ENCODE data around the gene GAGE12G.
"Not testable (repeated sequence)": the region's sequence is repeated elsewhere in the genome, so short reads cannot be mapped to it uniquely, and the experiment has no call there.

The GAGE12G gene

GRCh38 chrX:49570100-49570499, at the start of gene GAGE12G:
TSS of gene GAGE12G (plus strand) at chrX:49570400. CDS start at chrX:49571555, 1,155 bp downstream.
- not testable (repeated sequence) for DNase-seq (ENCODE audit: low read depth)

- not testable (repeated sequence) for DNase-seq (ENCODE audit: low read depth)
Observed at GRCh38 chrX:49531877-49532276, 38.3 kb upstream of the GAGE12G start, which contains the start of gene GAGE12C. TSS of gene GAGE12C (plus strand) at chrX:49532177. CDS start at chrX:49533332, 1,155 bp downstream.

- not testable (repeated sequence) for DNase-seq (ENCODE audit: low read depth)
Observed at GRCh38 chrX:49541433-49541832, 28.8 kb upstream of the GAGE12G start, which contains the start of gene GAGE12D. TSS of gene GAGE12D (plus strand) at chrX:49541733. CDS start at chrX:49542888, 1,155 bp downstream.

GRCh38 chrX:49550989-49551388, 19.2 kb upstream of the GAGE12G start, which contains the start of gene GAGE12E:
TSS of gene GAGE12E (plus strand) at chrX:49551289. CDS start at chrX:49552444, 1,155 bp downstream.
- DNase-seq (ENCODE audit: low read depth) = not testable (repeated sequence)

- not testable (repeated sequence) for DNase-seq (ENCODE audit: low read depth)
Observed at GRCh38 chrX:49560542-49560941, 9.7 kb upstream of the GAGE12G start, which contains the start of gene GAGE12F. TSS of gene GAGE12F (plus strand) at chrX:49560842. CDS start at chrX:49561997, 1,155 bp downstream.

GRCh38 chrX:49568728-49569127, 1.5 kb upstream of the GAGE12G start:
- not testable (repeated sequence) for DNase-seq (ENCODE audit: low read depth)

- not testable (repeated sequence) for DNase-seq (ENCODE audit: low read depth)
Observed at GRCh38 chrX:49569152-49569551, 1.0 kb upstream of the GAGE12G start.

- DNase-seq (ENCODE audit: low read depth) = not testable (repeated sequence)
Observed at GRCh38 chrX:49579649-49580048, 9.4 kb downstream of the GAGE12G start, which contains the start of gene GAGE12H. TSS of gene GAGE12H (plus strand) at chrX:49579949. CDS start at chrX:49581104, 1,155 bp downstream.

GRCh38 chrX:49589196-49589595, 19.0 kb downstream of the GAGE12G start, which contains the start of gene GAGE2A:
TSS of gene GAGE2A (plus strand) at chrX:49589496. CDS start at chrX:49590651, 1,155 bp downstream.
- not testable (repeated sequence) for DNase-seq (ENCODE audit: low read depth)

GRCh38 chrX:49589769-49590478, 19.7 kb downstream of the GAGE12G start:
- not testable (repeated sequence) for DNase-seq (ENCODE audit: low read depth)

GRCh38 chrX:49590488-49590887, 20.3 kb downstream of the GAGE12G start:
- DNase-seq (ENCODE audit: low read depth) = not testable (repeated sequence)

GRCh38 chrX:49598720-49599119, 28.5 kb downstream of the GAGE12G start, which contains the start of gene GAGE1:
TSS of gene GAGE1 (plus strand) at chrX:49599020. CDS start at chrX:49600175, 1,155 bp downstream.
- not testable (repeated sequence) for DNase-seq (ENCODE audit: low read depth)

- no peak for DNase-seq (ENCODE audit: low read depth)
Observed at GRCh38 chrX:49610718-49611310, 40.6 kb downstream of the GAGE12G start.

- no peak for DNase-seq (ENCODE audit: low read depth)
Observed at GRCh38 chrX:49618574-49618973, 48.4 kb downstream of the GAGE12G start.
